NCI-H2227 (cell line): ENCODE results near the gene NKAIN2.
"Not testable (repeated sequence)": the region's sequence is repeated elsewhere in the genome, so short reads cannot be mapped to it uniquely, and the experiment has no call there.

Experiments
- DNase-seq: peaks from one replicate; lab custom pipeline; 2025; ENCODE audit not compliant: unreplicated experiment; lab: John Stamatoyannopoulos, UW

NKAIN2 gene

GRCh38 chr6:124412657-124413056 is 609.0 kb downstream of the NKAIN2 start:
- not testable (repeated sequence) for DNase-seq

- DNase-seq = no peak
Observed at GRCh38 chr6:124420116-124420840, 616.6 kb downstream of the NKAIN2 start.

GRCh38 chr6:124423621-124424020 is 620.0 kb downstream of the NKAIN2 start:
- no peak for DNase-seq

GRCh38 chr6:124430740-124431318 is 627.2 kb downstream of the NKAIN2 start:
- no peak for DNase-seq

GRCh38 chr6:124432620-124433019 is 629.0 kb downstream of the NKAIN2 start:
- no peak for DNase-seq

GRCh38 chr6:124433387-124434160 is 629.9 kb downstream of the NKAIN2 start:
- DNase-seq = no peak

- DNase-seq = no peak
Observed at GRCh38 chr6:124434421-124434820, 630.8 kb downstream of the NKAIN2 start.

GRCh38 chr6:124436803-124437202 is 633.1 kb downstream of the NKAIN2 start:
- no peak for DNase-seq

- DNase-seq = no peak
Observed at GRCh38 chr6:124438546-124439065, 634.9 kb downstream of the NKAIN2 start.

- no peak for DNase-seq
Observed at GRCh38 chr6:124441450-124441849, 637.8 kb downstream of the NKAIN2 start.

GRCh38 chr6:124443541-124443940 is 639.9 kb downstream of the NKAIN2 start:
- DNase-seq = no peak

- no peak for DNase-seq
Observed at GRCh38 chr6:124445581-124445980, 641.9 kb downstream of the NKAIN2 start.

- no peak for DNase-seq
Observed at GRCh38 chr6:124446961-124447360, 643.3 kb downstream of the NKAIN2 start.

- DNase-seq = no peak
Observed at GRCh38 chr6:124459268-124459667, 655.6 kb downstream of the NKAIN2 start.

- DNase-seq = no peak
Observed at GRCh38 chr6:124462750-124463149, 659.1 kb downstream of the NKAIN2 start.

GRCh38 chr6:124463271-124463670 is 659.6 kb downstream of the NKAIN2 start:
- no peak for DNase-seq

- not testable (repeated sequence) for DNase-seq
Observed at GRCh38 chr6:124464600-124464999, 660.9 kb downstream of the NKAIN2 start.

GRCh38 chr6:124466949-124467348 is 663.3 kb downstream of the NKAIN2 start:
- DNase-seq = no peak

GRCh38 chr6:124467366-124467765 is 663.7 kb downstream of the NKAIN2 start:
- no peak for DNase-seq

GRCh38 chr6:124470803-124471202 is 667.1 kb downstream of the NKAIN2 start:
- DNase-seq = no peak

- DNase-seq = no peak
Observed at GRCh38 chr6:124475176-124475575, 671.5 kb downstream of the NKAIN2 start.

GRCh38 chr6:124478906-124479305 is 675.2 kb downstream of the NKAIN2 start:
- no peak for DNase-seq
